ENCODE data around the gene MCRIP2.

- TF ChIP-seq REST (IDR thresholded peaks at IDR 0.05; ENCODE audit: borderline replicate concordance) (no peak), EZH2 (IDR thresholded peaks at IDR 0.05; ENCODE audit: borderline replicate concordance, insufficient read depth, low read length, poor library complexity, severe bottlenecking) (no peak), CTCF (IDR thresholded peaks at IDR 0.05; ENCODE audit: poor library complexity, severe bottlenecking) (no peak), TAF1 (IDR thresholded peaks at IDR 0.05; ENCODE audit: low read depth) (no peak), RAD21 (conservative IDR thresholded peaks at IDR 0.05) (no peak), POLR2AphosphoS5 (IDR thresholded peaks at IDR 0.05) (no peak), MXI1 (conservative IDR thresholded peaks at IDR 0.05; ENCODE audit: poor library complexity, severe bottlenecking) (no peak)
These were observed 44.9 kb upstream of the MCRIP2 start for GRCh38 chr16:596736-597060.

All from neural cell (in vitro differentiated cells).